Keratinocyte (primary cell): ENCODE results near the gene CDKL5.

Source experiments
- CTCF ChIP-seq, 3 experiments: IDR thresholded peaks in 1 of 3; conservative IDR thresholded peaks in 1 of 3; optimal IDR thresholded peaks in 1 of 3; 2 replicates in 2 of 3; 3 replicates in 1 of 3; pipeline versions ENCODE3 to v1.5.1; 2011; ENCODE audit warnings: low read length in 3 of 3, mild to moderate bottlenecking in 3 of 3, moderate library complexity in 2 of 3, control low read depth in 1 of 3, inconsistent platforms in 1 of 3; ENCODE audit not compliant: insufficient read depth in 2 of 3; ENCODE audit errors: extremely low read depth in 1 of 3
- EZH2 ChIP-seq: IDR thresholded peaks from one replicate; pipeline ENCODE4 v1.6.1; 2012; ENCODE audit warnings: inconsistent platforms, mild to moderate bottlenecking, low read length, moderate library complexity

GRCh38 chrX:18613930-18614639 is 188.7 kb downstream of the CDKL5 start:
- TF ChIP-seq CTCF (optimal IDR thresholded peaks at IDR 0.05 in 1 of 3, IDR thresholded peaks at IDR 0.05 in 1 of 3, conservative IDR thresholded peaks at IDR 0.05 in 1 of 3; ENCODE audit: extremely low read depth in 1 of 3, insufficient read depth in 2 of 3, low read length in 3 of 3) (no peak), EZH2 (no peak)
